Ascending aorta (tissue), 2 donors: ENCODE data around the gene GAL3ST3. TPM values are rescaled to one million over a fixed set of nuclear protein-coding genes. Genes with fewer than 3 reads are reported as not detected.

Source experiments
- DNase-seq, 2 donors: peaks; one replicate each; pipeline ENCODE4 v3.0.0-alpha.2; 2019; ENCODE audit warnings: low spot score in 2 of 2
- H3K27ac ChIP-seq, 2 donors: fragments of 200-600 bp; sonication (generic); one replicate each; pipeline ENCODE4 v1.5.1; 2016 to 2017; ENCODE audit warnings: mild to moderate bottlenecking in 1 of 2
- H3K27me3 ChIP-seq: fragments of 200-600 bp; sonication (generic); one replicate; pipeline ENCODE4 v1.5.1; 2017
- H3K36me3 ChIP-seq, 2 donors: fragments of 200-600 bp; sonication (generic); one replicate each; pipeline ENCODE4 v1.5.1; 2016
- H3K4me1 ChIP-seq, 2 donors: fragments of 200-600 bp; sonication (generic); one replicate each; pipeline ENCODE4 v1.5.1; 2016 to 2017; ENCODE audit warnings: mild to moderate bottlenecking in 1 of 2
- H3K4me3 ChIP-seq, 2 donors: fragments of 200-600 bp; sonication (generic); one replicate each; pipeline ENCODE4 v1.5.1; 2016 to 2017; ENCODE audit warnings: mild to moderate bottlenecking in 1 of 2
- H3K9me3 ChIP-seq, 2 donors: fragments of 200-600 bp; sonication (generic); one replicate each; pipeline ENCODE4 v1.5.1; 2016
- intact Hi-C: fragments of 100-400 bp; cut with DNase I; formaldehyde crosslinking; loops from one replicate; pipeline ENCODE4 v1.15.1; 2023
- total RNA-seq: library from RNA; depleted of rRNA; stranded (reverse); fragments of >200 nt; gene quantifications from one replicate; pipeline ENCODE4 v1.1.0, GENCODE V29; 2016
- TF ChIP-seq, protein P1 (sequence below), 3 experiments: fragments of 200-600 bp in 2 of 3; fragments of 450-650 bp in 1 of 3; sonication (generic) in 2 of 3; IDR thresholded peaks; one replicate each; pipeline ENCODE4 v1.5.1; 2016 to 2019; ENCODE audit warnings: antibody characterized with exemption in 3 of 3, mild to moderate bottlenecking in 1 of 3, moderate library complexity in 1 of 3

Gene GAL3ST3
- total RNA-seq, 1 donor from 2014 or later = not detected

DNA sequence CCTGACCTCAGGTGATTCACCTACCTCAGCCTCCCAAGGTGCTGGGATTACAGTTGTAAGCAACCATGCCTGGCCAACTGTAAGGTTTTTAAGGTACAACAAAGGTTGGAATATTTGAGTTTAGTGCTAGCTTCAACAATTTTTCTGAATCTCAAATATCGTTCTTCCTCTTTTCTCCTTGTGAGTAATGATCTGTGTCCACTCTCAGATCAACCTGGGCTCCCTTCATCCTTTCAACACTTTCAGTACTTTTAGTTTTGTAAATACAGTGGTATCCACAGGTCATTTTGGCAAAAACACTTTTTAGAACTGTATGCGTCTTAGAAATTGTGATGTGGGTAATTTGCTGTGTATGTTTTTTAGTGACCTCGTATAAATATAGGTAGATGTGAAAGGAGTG is 29.0 kb upstream of the GAL3ST3 start:
- intact Hi-C loops = no loop called here
- H3K27me3 ChIP-seq = no peaks in the 10 kb centered on the region
- no peak for DNase-seq

DNA sequence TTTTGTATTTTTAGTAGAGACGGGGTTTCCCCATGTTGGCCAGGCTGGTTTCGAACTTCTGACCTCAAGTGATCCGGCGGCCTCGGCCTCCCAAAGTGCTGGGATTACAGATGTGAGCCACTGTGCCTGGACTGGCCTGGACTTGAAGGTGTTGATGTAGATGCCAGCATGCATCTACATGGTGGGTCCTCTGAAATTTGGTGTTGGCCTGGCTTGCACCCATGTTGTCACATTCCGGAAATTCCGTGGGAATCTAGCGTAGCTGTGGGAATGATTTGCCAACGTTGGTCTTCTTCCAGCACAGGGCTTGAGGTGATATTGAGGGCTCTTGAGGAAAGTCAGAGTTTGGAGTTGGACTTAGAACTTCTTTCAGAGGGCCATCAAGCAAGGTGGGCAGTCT is 27.6 kb upstream of the GAL3ST3 start:
- no peaks in the 10 kb centered on the region for H3K27me3 ChIP-seq
- intact Hi-C loops = no loop called here
- peak overlapping the region in 1 of 2 donors; percentile 20 for H3K27ac ChIP-seq
- peaks cover 13 to 29% of the 10 kb centered on the region in 2 donors for H3K4me1 ChIP-seq
- no peak for DNase-seq
- TF ChIP-seq, protein P1, sequence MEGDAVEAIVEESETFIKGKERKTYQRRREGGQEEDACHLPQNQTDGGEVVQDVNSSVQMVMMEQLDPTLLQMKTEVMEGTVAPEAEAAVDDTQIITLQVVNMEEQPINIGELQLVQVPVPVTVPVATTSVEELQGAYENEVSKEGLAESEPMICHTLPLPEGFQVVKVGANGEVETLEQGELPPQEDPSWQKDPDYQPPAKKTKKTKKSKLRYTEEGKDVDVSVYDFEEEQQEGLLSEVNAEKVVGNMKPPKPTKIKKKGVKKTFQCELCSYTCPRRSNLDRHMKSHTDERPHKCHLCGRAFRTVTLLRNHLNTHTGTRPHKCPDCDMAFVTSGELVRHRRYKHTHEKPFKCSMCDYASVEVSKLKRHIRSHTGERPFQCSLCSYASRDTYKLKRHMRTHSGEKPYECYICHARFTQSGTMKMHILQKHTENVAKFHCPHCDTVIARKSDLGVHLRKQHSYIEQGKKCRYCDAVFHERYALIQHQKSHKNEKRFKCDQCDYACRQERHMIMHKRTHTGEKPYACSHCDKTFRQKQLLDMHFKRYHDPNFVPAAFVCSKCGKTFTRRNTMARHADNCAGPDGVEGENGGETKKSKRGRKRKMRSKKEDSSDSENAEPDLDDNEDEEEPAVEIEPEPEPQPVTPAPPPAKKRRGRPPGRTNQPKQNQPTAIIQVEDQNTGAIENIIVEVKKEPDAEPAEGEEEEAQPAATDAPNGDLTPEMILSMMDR (IDR thresholded peaks at IDR 0.05) = no peak
- H3K36me3 ChIP-seq = peaks cover 0 to 6% of the 10 kb centered on the region in 2 donors
- H3K4me3 ChIP-seq = no peak overlapping the region
- no peaks in the 10 kb centered on the region for H3K9me3 ChIP-seq

More for the DNA sequence above, 29.0 kb upstream of the GAL3ST3 start:
- Histone ChIP-seq H3K27ac (no peak overlapping the region), H3K4me3 (no peak overlapping the region), H3K36me3 (peaks cover 0 to 6% of the 10 kb centered on the region in 2 donors), H3K4me1 (peaks cover 11 to 38% of the 10 kb centered on the region in 2 donors), H3K9me3 (no peaks in the 10 kb centered on the region)
- TF ChIP-seq, protein P1 (IDR thresholded peaks at IDR 0.05) = no peak

DNA sequence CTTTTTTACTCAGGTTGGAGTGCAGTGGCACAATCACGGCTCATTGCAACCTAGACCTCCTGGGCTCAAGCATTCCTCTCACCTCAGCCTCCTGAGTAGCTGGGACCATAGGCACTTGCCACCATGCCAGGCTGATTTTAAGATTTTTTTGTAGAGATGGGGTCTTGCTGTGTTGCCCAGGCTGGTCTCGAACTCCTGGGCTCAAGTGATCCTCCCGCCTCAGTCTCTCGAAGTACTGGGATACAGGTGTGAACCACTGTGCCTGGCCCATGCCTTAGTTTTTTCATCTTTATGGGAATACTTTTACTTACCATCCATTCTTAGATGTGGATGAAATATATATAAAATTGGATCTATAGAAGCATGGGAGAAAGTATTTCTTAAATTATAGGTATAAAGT is 26.3 kb upstream of the GAL3ST3 start:
- Histone ChIP-seq H3K27ac (no peak overlapping the region), H3K4me1 (peaks cover 8 to 23% of the 10 kb centered on the region in 2 donors), H3K9me3 (no peaks in the 10 kb centered on the region), H3K36me3 (peaks cover 0 to 6% of the 10 kb centered on the region in 2 donors), H3K27me3 (no peaks in the 10 kb centered on the region), H3K4me3 (no peak overlapping the region)
- TF ChIP-seq, protein P1 (IDR thresholded peaks at IDR 0.05) = no peak
- DNase-seq = no peak
- intact Hi-C loops = no loop called here

DNA sequence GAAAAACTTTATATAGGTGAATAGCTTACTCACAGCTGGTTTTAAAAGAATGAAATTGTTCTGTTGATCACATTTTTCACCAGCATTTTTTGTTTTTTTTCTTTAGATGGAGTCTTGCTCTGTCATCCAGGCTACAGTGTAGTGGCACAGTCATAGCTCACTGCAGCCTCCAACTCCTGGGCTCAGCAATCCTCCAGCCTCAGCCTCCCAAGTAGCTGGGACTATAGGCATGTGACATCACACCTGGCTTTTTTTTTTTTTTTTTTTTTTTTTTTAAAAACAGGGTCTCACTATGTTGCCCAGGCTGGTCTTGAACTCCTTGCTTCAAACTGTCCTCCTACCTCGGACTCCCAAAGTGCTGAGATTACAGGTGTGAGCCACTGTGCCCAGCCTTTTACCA is 24.7 kb upstream of the GAL3ST3 start:
- Histone ChIP-seq H3K9me3 (no peaks in the 10 kb centered on the region), H3K27me3 (no peaks in the 10 kb centered on the region), H3K36me3 (peaks cover 0 to 6% of the 10 kb centered on the region in 2 donors), H3K27ac (no peak overlapping the region), H3K4me3 (no peak overlapping the region), H3K4me1 (peaks cover 4 to 29% of the 10 kb centered on the region in 2 donors)
- intact Hi-C loops = loop anchor here (5.0 kb wide), 1 partner anchor 194 kb away; the partner anchor contains the start of gene RAB1B
- TF ChIP-seq, protein P1 (IDR thresholded peaks at IDR 0.05) = no peak
- no peak for DNase-seq

DNA sequence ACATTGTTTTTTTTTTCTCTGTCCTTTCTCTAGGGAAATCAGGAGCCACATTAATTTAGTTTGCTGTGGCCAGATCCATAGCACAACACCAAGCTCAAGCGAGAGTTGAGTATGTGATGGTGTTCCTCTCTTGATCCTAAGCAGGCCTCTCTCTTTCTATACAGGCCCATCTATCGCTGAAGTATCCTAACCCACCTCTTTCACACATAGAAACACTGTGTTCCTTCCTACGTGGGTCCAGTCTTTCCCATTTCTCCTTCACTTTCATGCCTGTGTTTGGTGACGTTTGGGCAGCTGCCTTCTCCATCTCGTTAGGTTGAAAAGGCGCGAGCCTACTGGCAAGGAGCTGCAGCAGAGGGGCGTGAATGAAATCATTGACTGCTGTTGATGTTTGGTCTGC is 23.6 kb upstream of the GAL3ST3 start:
- TF ChIP-seq, protein P1 (IDR thresholded peaks at IDR 0.05) = no peak
- Histone ChIP-seq H3K4me3 (no peak overlapping the region), H3K9me3 (no peaks in the 10 kb centered on the region), H3K27ac (no peak overlapping the region), H3K27me3 (no peaks in the 10 kb centered on the region), H3K4me1 (peaks cover 4 to 33% of the 10 kb centered on the region in 2 donors), H3K36me3 (peaks cover 7 to 12% of the 10 kb centered on the region in 2 donors)
- no peak for DNase-seq
- intact Hi-C loops = loop anchor here (5.0 kb wide), 1 partner anchor 195 kb away; the partner anchor contains the start of gene RAB1B
